ENCODE results near the gene KCTD7.

The KCTD7 gene

GRCh38 chr7:66689081-66689480 lies 60.4 kb downstream of the KCTD7 start:
- Histone ChIP-seq H2AFZ (ENCODE audit: low read length) (no peak overlapping the region), H3F3A (ENCODE audit: insufficient read depth, low read length) (no peaks in the 10 kb centered on the region), H3K27me3 (ENCODE audit: insufficient read depth, low read length) (no peaks in the 10 kb centered on the region), H3K9me2 (ENCODE audit: low read depth, low read length) (no peaks in the 10 kb centered on the region), H3K4me3 (ENCODE audit: low read depth, low read length, poor library complexity, severe bottlenecking) (no peak overlapping the region), H3K4me2 (ENCODE audit: low read length) (no peak overlapping the region), H3K27ac (ENCODE audit: low read depth, low read length, poor library complexity, severe bottlenecking) (no peak overlapping the region), H3K9me3 (ENCODE audit: low read length) (no peaks in the 10 kb centered on the region), H3K9ac (ENCODE audit: low read length) (no peak overlapping the region), H4K20me1 (ENCODE audit: insufficient read depth, low read length) (no peaks in the 10 kb centered on the region), H3K79me2 (ENCODE audit: insufficient read depth, low read length) (peaks cover 13% of the 10 kb centered on the region; the same call in 1 of the 2 replicates), H3K4me1 (ENCODE audit: insufficient read depth, low read length, severe bottlenecking) (no peaks in the 10 kb centered on the region), H3K36me3 (ENCODE audit: insufficient read depth, low read length) (peaks cover 4% of the 10 kb centered on the region; the same call in 1 of the 2 replicates)
- TF ChIP-seq CTCF (IDR thresholded peaks at IDR 0.05; ENCODE audit: low read length) = no peak
- TF ChIP-seq EZH2 (IDR thresholded peaks at IDR 0.05; ENCODE audit: borderline replicate concordance, low read length) = no peak

- no peaks in the 10 kb centered on the region; the same call in 1 of the 2 replicates for H3K36me3 ChIP-seq (ENCODE audit: insufficient read depth, low read length)
- H3K9ac ChIP-seq (ENCODE audit: low read length) = no peak overlapping the region
- H3K4me1 ChIP-seq (ENCODE audit: insufficient read depth, low read length, severe bottlenecking) = no peaks in the 10 kb centered on the region
- no peaks in the 10 kb centered on the region for H3K79me2 ChIP-seq (ENCODE audit: insufficient read depth, low read length)
- H3F3A ChIP-seq (ENCODE audit: insufficient read depth, low read length) = no peaks in the 10 kb centered on the region
- no peaks in the 10 kb centered on the region for H3K9me3 ChIP-seq (ENCODE audit: low read length)
- no peak overlapping the region for H2AFZ ChIP-seq (ENCODE audit: low read length)
- no peak overlapping the region for H3K4me3 ChIP-seq (ENCODE audit: low read depth, low read length, poor library complexity, severe bottlenecking)
- no peaks in the 10 kb centered on the region for H3K27me3 ChIP-seq (ENCODE audit: insufficient read depth, low read length)
- TF ChIP-seq EZH2 (IDR thresholded peaks at IDR 0.05; ENCODE audit: borderline replicate concordance, low read length) (no peak), CTCF (IDR thresholded peaks at IDR 0.05; ENCODE audit: low read length) (no peak)
- H3K27ac ChIP-seq (ENCODE audit: low read depth, low read length, poor library complexity, severe bottlenecking) = no peak overlapping the region
- H4K20me1 ChIP-seq (ENCODE audit: insufficient read depth, low read length) = no peaks in the 10 kb centered on the region
- no peak overlapping the region for H3K4me2 ChIP-seq (ENCODE audit: low read length)
- no peaks in the 10 kb centered on the region for H3K9me2 ChIP-seq (ENCODE audit: low read depth, low read length)
Measured at GRCh38 chr7:66693331-66693730, 64.7 kb downstream of the KCTD7 start.
